ENCODE data around the gene DCC.

GRCh38 chr18:52829320-52829719 is 489.3 kb downstream of the DCC start:
- TF ChIP-seq CTCF (conservative IDR thresholded peaks at IDR 0.05; ENCODE audit: low read length) (no peak), EZH2phosphoT487 (IDR thresholded peaks at IDR 0.05; ENCODE audit: borderline replicate concordance) (no peak)

Data from Loucy (cell line).